HG02981 (cell line): ENCODE results near the gene RAB37.

Source experiments
- ATAC-seq: cut with Tn5 transposase; IDR thresholded peaks from one replicate; pipeline ENCODE4 v1.9.1; 2021; ENCODE audit warnings: mild to moderate bottlenecking, moderate library complexity; ENCODE audit not compliant: unreplicated experiment

RAB37 gene, protein sequence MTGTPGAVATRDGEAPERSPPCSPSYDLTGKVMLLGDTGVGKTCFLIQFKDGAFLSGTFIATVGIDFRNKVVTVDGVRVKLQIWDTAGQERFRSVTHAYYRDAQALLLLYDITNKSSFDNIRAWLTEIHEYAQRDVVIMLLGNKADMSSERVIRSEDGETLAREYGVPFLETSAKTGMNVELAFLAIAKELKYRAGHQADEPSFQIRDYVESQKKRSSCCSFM

DNA sequence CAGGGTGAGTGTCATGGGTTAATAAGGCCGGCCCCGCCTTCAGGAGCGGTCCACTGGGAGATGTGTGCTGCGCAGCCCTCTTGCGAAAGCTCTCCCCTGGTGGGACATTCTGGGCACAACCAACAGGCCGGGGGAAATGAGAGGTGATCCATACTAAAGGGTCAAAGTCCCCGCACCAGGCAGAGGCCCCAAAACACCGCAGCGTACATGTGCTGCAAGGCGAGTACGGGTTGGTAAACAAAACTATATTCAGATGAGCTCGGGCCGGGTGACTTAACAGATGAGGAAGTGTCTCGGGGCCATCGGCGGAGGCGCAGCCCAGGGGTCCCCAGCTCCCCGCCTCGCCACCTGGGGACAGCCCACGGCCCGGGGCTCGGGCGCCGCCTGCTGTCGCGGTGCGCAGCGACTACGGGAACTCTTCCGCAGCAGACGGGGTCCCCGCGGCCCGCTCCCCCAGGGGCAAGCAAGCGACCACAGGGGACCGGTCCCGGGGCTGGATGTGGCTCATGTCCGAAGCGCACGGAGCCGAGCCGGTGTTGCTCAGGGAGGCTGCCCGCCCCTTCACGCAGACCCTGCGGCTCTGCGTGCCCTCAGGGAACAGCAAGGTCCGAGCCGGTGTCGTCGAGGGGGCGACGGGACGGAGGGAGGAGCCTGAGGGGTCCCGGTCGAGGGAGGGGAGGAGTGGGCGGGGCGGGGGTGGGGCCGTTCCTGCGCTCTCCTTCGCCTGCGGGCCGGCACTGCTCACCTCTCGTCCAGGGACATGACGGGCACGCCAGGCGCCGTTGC, at the start of gene RAB37:
RAB37 (plus strand) TSS at position 744 of the 786 bp plus-strand sequence; CDS start at position 761, 17 bp downstream.
- ATAC-seq, result no peak

DNA sequence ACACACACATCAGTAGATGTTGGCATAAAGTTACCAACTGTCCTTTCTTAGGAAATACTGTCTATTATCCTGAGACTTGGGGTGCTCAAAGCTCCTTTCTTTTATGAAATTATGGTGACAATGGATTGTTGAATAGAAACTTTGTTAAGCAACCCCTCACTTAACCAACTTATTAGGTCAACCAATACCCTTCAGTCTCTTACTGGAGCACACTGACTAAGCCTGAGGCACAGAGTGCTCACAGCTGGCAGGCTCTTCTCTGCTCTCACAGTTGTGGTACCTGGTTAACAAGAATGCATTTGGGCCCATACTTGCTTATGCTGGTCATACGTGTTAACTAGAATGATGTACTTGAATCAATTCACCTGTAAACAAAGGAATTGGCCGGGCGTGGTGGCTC, 49.2 kb upstream of the RAB37 start:
- ATAC-seq, result no peak

DNA sequence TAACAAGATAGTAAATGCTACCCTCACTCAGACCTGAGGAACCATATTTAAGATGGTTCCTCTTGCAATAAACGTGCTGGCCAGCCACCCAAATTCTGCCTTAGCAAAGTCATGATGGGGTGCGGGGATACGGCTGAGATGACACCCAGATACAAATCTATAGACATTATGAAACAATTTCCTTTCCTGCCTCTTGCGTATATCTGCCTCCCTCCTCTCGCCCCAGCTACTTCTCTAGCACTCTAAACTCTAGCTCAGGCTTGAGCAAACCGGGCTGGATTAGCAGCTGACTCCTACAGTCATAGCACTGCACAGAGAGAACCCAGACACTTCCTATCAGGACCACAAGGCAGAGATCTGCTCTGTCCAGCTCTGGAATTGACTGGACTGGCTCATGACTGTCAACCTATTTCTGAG, 46.6 kb upstream of the RAB37 start:
- no peak for ATAC-seq

DNA sequence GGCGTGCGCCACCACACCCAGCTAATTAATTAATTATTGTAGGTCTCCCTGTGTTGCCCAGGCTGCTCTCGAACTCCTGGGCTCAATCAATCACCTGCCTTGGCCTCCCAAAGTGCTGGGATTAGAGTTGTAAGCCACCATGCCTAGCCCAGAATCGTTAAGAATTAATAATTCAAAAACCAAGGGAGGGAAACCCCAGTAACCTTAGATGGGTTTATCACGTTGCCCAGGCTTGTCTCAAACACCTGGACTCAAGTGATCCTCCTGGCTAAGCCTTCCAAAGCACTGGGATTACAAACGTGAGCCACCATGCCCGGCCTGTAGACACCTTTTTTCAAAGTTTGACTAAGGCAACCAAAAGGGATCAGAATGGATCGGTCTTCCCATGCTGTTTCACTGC, 45.9 kb upstream of the RAB37 start:
- ATAC-seq, result no peak

DNA sequence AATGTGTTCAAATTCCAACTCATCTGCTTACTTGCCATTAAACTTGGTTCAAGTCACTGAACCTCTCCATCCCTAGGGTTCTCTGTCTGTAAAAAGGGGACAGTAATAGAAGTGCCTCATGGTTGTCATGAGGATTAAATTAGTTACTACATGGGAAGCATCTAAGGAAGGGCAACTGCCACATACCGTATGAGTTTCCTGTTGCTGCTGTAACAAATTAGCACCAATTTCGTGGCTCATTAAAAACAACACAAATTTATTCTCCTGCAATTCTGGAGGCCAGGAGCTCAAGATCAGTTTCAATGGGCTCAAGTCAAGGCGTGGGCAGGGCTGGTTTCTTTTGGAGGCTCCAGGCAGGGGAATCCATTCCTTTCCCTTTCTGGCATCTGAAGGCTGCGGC, 43.0 kb upstream of the RAB37 start:
- ATAC-seq, result no peak

DNA sequence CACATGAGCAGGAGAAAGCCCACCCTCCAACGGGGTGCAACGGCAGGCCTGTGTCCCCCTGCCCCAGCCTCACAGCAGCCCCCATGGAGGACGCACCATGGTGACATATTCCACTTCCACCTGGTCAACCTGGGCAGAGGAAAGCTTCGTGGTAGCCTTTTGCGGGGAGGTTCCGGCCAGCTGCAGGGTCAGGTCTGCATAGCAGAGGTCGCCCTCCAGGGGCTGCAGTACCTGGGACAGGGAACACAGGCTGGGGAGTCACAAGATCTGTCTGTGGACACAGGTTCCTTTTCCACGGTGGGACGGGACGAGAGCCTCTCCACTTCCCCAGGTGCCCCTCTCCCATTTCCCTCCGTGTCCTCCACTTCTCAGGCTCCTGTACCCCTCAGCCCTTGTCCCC, 41.4 kb upstream of the RAB37 start:
- ATAC-seq, result no peak

DNA sequence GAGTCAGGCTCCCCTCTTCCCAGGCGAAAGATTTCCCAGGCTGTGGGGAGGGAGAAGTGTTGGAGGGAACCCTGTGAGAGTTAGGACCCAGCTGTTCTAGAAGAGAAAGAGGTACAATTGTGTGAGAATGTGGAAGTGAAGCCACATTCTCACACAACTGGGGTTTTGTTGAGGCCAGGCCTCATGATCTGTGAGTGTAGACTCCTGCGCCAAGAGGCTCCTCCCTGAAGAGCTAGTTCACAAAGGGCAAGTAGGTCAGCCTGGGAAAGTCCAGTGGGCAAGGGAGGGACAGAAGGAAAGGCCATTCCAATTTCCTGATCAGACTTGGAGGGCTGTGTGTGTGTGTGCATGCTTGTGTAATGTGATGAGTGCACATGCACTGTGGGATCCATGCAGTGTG, 39.5 kb upstream of the RAB37 start:
- no peak for ATAC-seq

DNA sequence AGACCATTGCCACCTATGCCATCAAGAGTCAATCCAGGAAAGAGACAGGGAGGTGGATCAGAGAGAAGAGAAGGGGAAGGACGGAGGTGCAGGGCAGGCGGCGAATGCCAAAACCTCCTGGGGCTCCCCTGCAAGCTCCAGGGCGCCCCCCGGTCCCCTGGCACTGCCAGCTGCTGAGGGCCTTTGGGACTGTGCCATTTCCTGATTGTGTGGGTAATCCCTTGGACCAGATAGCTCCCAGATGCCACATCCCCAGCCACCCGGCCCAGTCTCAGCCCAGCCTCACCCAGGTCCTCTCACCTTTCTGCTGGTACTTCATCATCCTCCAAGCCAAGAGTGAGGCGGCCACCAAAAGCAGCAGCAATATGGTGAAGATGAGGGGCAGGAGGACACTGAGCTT, 39.0 kb upstream of the RAB37 start:
- ATAC-seq, result no peak

DNA sequence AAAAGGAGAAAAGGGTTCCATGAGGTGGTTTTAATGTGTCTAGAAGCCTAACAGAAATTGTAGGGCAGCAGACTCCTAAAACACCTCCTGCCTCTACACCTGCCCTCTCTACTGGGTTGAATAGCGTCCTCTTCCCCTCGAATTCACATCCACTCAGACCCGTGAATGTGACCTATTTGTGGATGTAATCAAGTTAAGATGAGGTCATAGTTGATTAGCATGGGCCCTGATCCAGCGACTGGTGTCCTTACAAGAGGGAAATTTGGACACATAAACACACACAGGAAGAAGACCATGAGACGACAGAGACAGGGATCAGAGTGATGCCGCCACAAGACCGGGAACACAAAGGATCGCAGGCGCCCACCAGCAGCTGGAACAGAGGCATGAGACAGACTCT, 37.8 kb upstream of the RAB37 start:
- no peak for ATAC-seq

DNA sequence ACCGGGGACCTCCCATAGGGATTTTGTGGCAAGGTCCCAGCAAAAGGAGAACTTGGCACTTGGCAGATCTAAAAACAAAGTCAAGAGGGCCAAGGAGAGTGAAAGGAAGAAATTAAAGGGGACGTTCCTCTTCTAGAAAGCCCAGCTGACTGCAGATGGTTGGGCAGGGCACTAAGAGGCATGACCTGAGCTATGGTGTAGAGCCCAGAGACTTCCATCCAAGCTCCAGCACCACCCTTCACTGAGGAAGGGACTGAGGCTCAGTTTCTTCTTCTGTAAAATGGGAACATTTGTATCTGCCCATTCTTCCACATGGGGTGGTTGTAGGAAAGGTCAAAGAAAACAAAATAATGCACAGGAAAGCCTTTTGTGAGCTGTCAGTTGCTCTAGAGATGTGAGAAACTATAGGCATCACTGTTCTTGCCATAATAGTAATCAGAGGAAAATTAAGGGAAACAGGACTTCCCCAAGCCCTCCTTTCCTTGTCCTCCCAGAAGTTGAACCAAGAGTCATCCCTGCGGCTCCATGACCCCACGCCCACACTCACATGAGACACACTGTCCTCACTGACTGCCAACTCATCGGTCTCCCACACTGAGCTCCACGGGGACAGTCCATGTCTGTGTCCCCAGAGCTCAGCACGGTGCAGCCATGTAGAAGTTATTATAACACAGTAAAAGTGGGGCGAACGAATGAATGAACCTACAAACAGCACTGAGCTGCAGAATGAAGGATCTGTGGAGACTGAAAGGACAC, 34.8 kb upstream of the RAB37 start:
- no peak for ATAC-seq

DNA sequence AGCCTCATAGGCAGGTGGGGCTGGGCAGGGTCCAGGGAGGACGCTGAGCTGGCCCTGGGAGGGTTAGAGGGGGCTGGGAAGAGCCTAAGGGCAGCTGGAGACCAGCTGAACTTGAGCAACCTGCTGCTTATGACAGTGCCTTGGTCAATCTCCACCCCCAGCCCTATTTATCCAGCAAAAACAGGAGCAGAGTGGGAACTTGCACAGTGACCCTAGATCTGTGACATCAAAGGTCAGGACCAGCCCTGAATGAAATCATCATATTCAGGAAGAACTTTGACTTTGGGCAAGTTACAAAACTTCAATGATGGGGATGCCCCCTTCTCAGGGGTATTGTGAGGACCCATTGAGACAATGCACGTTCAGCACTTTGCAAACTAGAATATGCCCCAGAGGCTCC, 33.7 kb upstream of the RAB37 start:
- no peak for ATAC-seq

DNA sequence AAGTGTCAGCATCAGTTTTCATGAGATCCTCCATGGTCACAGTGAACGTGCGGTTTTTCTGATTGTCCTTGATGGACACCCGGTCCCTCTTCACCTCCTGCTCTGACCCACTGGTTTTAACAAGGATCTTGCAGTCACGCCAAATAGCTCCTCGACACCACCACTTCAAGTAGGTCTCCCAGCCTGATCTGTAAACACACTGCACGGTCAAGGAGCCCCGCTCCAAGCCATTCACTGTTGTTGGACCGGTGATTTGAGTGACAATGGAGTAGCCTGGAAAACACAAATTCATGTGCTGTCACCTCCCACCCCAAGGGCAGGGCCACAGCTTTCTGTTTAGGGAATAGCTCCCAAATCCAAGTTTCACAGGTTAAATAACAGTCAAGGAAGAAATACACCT, 32.5 kb upstream of the RAB37 start:
- no peak for ATAC-seq

DNA sequence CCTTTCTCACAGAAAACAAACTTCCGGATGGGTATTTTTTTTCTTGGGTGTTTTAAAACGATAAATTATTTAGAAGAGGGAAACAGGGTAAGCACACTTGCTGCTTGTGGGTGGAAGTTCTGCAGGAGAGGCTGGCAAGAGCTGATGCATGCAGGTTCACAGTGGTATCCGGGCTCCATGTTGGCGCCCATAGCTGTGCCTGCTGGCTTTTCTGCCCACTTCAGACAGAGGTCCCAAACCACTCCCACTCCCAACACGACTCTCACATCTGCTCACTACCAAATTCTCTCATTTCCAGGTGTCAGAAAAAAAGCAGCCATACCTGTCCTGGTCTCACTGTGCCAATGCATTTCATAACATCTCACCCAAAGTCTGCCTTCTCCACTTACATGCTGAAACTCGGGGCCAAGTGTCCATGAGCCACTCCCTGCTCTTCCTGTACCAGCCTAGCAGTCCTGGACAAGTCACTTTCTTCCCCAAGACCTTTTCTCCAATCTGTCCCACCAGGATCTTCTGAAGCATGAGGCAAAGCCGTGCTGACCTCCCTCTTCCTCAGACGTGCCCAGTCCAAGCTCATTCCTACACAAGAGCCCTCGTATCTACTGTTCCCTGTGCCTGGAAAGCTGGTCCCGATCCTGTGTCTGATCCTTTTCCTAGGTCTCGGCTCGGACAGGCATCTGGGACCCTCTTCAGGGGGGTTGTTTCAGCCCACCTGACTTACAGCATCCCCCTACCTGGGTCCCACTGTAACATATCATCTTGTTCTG, 25.8 kb upstream of the RAB37 start:
- no peak for ATAC-seq

DNA sequence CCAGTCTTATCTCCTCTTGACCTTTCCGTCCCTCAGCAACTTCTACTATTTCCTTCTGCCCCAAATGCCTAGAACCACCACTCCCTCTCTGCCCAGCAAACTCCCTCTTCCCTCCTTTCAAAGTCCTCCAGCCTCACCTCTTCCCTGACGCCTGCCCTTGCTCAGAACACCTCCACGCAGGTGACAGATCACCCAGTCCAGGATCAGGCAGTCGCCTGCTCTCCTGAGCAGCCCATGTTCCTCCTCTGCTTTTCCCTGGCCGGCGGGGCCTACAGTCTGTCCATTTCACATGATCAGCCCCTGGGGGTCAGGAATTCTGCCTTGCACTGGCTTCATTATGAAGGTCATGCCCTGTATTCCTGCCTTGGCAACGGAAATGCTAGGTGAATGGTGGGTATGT, 24.8 kb upstream of the RAB37 start:
- ATAC-seq, result no peak

DNA sequence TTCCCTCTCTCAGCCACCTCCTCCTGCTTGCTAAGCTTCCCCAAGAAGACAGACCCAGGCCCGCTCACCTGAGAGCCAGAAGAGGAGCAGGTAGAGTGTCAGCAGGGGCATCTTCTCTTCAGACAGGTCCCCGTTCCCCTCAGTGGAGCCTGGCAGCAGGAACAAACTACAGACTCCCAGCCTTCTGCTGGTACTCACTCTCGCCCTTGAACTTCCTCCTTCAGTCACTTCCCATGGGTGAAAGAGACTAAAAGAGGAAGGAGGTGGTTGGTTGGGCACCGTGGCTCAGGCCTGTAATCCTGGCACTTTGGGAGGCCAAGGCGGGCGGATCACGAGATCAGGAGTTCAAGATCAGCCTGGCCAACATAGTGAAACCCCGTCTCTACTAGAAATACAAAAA, 24.3 kb upstream of the RAB37 start, which contains the start of gene CD300LF:
CD300LF (minus strand) TSS at position 168 of the 400 bp plus-strand sequence; CDS start at position 111, 57 bp downstream.
- no peak for ATAC-seq

DNA sequence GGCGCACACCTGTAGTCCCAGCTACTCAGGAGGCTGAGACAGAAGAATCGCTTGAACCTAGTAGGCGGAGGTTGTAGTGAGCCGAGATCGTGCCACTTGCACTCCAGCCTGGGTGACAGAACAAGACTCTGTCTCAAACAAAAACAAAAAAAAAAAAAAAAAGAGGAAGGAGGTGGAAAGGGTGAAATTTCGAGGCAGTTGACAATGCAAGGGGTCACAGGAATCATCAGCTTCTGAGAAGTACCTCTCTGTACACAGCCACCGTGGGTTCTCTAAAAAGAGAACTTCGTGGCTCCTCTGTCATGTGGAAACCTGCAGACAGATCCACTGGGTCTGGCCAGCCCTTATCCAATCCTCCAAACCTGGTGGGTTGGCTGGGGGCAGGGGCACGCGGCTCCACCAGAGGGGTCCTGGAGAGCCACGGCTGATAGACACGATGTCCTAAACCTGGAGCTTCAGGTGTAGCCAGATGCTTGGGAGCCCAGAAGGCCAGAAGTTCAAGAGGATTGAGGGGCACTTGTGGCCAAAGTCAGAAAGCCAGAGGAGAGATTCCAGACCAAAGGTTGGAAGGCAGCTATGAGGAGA, 23.8 kb upstream of the RAB37 start:
- ATAC-seq, result no peak

DNA sequence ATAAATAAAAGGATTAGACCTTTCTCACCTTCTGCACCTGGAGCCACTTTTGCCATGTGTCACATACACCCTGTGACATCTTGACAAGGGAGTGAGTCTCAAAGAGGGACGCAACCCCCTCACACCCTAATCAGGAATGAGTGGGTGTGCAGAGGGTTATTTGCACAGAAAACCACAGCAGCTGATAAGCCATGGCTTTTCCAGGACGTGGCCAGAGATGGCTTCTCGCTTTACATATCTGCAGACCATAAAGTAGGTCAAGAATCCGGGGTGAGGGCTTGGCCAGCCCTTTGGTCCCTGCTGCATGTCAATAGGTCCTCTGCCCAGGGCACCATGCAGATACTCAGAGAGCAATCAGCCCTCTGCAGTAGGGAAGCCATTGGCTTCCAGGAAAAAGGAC, 21.9 kb upstream of the RAB37 start:
- no peak for ATAC-seq

DNA sequence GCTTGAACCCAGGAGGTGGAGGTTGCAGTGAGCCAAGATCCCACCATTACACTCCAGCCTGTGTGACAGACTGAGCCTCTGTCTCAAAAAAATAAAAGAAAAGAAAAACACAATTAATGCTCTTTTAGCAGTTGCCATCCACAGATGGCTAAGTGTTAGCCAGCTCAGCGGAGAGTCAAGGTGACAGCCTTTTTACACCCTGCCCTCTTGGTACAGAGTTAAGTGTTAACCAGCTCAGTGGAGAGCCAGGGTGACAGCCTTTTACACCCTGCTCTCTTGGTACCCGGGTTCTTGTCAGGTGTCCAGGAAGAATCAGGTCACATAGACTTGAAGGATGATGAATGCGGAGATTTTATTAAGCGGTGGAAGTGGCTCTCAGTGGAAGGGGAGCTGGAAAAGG, 16.6 kb upstream of the RAB37 start:
- ATAC-seq, result no peak

DNA sequence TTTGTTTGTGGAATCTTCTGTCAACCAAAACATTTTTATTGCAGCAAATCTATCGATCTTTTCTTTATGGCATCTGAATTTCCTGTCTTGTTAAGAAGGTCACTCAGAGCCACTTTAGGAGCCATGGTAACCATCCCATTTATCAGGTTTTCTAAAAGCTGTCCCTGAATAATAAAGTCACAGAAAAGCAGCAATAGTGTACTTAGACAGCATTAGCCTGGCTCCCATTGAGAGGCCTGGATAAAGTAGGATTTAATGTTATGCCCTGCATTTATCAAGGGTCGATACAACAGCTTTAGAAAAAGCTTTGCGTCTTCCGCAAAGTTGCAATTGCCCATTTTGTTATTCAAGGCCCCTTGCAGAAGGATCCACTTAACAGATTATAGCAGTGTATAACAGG, 14.3 kb upstream of the RAB37 start:
- ATAC-seq, result no peak

DNA sequence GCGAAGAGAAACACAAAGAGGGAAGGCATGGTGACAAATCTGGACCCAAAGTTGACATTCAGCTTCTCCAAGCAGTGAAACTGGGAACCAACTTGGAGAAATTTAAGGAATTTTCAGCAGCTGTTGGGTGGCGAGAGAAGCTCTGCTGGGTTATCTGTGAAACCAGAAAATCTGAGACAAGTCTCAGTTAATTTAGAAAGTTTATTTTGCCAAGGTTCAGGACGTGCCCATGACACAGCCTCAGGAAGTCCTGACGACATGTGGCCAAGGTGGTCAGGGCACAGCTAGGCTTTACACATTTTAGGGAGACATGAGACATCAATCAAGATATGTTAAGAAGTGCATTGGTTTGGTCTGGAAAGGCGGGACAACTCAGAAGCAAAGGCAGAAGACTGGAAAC, 13.2 kb upstream of the RAB37 start:
- no peak for ATAC-seq

DNA sequence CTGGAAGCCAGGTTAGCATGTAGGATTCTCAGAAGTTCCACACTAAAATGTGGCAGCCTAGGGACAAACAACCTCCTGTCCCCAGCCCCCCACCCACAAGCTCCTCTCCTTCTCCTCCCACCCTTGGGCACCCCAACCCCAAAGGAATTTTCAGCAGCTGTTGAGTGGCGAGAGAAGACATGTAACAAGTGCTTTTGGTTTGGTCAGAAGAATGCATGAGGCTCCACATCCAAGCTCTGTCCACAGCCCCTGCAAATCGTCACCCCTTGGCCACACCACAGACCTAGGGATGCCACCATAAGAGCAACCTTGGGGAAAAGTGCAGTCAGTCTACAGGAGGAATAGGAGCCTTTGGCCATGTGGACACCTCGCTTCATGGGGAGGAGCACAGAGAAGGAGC, 11.9 kb upstream of the RAB37 start:
- ATAC-seq, result no peak
